CD14-positive monocyte (primary cell): ENCODE results near the gene GLG1. TPM values are rescaled to one million over a fixed set of nuclear protein-coding genes. Genes with fewer than 3 reads are reported as not detected.

Experiments
- DNase-seq, 3 donors: peaks; one replicate each; pipeline ENCODE4 v3.0.0-alpha.2; 2011 to 2022
- H2AFZ ChIP-seq: 2 replicates; pipeline ENCODE4 v1.6.0; 2012; ENCODE audit warnings: mild to moderate bottlenecking, low read depth, low read length, inconsistent platforms; ENCODE audit not compliant: insufficient read depth, poor library complexity, severe bottlenecking
- H3K27ac ChIP-seq, 2 donors: 1 replicate in 1 of 2; 2 replicates in 1 of 2; pipeline ENCODE4 v1.5.1; 2012 to 2013; ENCODE audit warnings: low read length in 2 of 2, control low read depth in 1 of 2, inconsistent platforms in 1 of 2, low read depth in 1 of 2, mild to moderate bottlenecking in 1 of 2
- H3K27me3 ChIP-seq, 2 donors: one replicate each; pipeline versions ENCODE4 v1.6.0 to v1.6.1; 2011 to 2013; ENCODE audit warnings: low read length in 2 of 2; ENCODE audit not compliant: control insufficient read depth in 2 of 2, insufficient read depth in 2 of 2
- H3K36me3 ChIP-seq, 2 donors: replicated peaks in 1 of 2; 1 replicate in 1 of 2; 2 replicates in 1 of 2; pipeline versions ENCODE4 v1.5.1 to v1.6.1; 2012 to 2013; ENCODE audit warnings: low read length in 2 of 2, control low read depth in 1 of 2, inconsistent platforms in 1 of 2, mild to moderate bottlenecking in 1 of 2; ENCODE audit not compliant: insufficient read depth in 2 of 2, control insufficient read depth in 1 of 2
- H3K4me1 ChIP-seq, 2 donors: 1 replicate in 1 of 2; 2 replicates in 1 of 2; pipeline versions ENCODE4 v1.5.1 to v1.6.1; 2012 to 2013; ENCODE audit warnings: low read length in 2 of 2, control low read depth in 1 of 2, inconsistent platforms in 1 of 2, mild to moderate bottlenecking in 1 of 2, moderate library complexity in 1 of 2; ENCODE audit not compliant: insufficient read depth in 2 of 2, control insufficient read depth in 1 of 2
- H3K4me2 ChIP-seq: replicated peaks from 2 replicates; pipeline ENCODE3; 2012; ENCODE audit warnings: low read length, moderate library complexity, mild to moderate bottlenecking; ENCODE audit not compliant: poor library complexity, severe bottlenecking; ENCODE audit errors: extremely low read depth
- H3K4me3 ChIP-seq, 3 experiments: fragments of 200-600 bp in 1 of 3; sonication (generic) in 1 of 3; replicated peaks in 1 of 3; 1 replicate in 2 of 3; 2 replicates in 1 of 3; pipeline ENCODE4 v1.5.1; 2011 to 2013; ENCODE audit warnings: low read length in 3 of 3, mild to moderate bottlenecking in 3 of 3, control low read depth in 2 of 3, low read depth in 2 of 3, inconsistent platforms in 1 of 3, moderate library complexity in 1 of 3
- H3K79me2 ChIP-seq: 2 replicates; pipeline ENCODE4 v1.6.0; 2012; ENCODE audit warnings: mild to moderate bottlenecking, control low read depth, inconsistent platforms, low read length, moderate library complexity; ENCODE audit not compliant: insufficient read depth
- H3K9ac ChIP-seq: 2 replicates; pipeline ENCODE4 v1.6.0; 2017; ENCODE audit warnings: low read length, mild to moderate bottlenecking; ENCODE audit not compliant: insufficient read depth, poor library complexity, severe bottlenecking
- H3K9me3 ChIP-seq, 2 donors: replicated peaks in 1 of 2; 1 replicate in 1 of 2; 2 replicates in 1 of 2; pipeline versions ENCODE4 v1.5.1 to v1.6.1; 2012 to 2013; ENCODE audit warnings: low read length in 2 of 2, control low read depth in 1 of 2; ENCODE audit not compliant: control insufficient read depth in 1 of 2, insufficient read depth in 1 of 2
- H4K20me1 ChIP-seq: 2 replicates; pipeline ENCODE4 v1.6.0; 2012; ENCODE audit warnings: mild to moderate bottlenecking, low read length, control low read depth, moderate library complexity; ENCODE audit not compliant: insufficient read depth
- H3K27ac Mint-ChIP-seq, 7 donors: one replicate each; pipeline ENCODE4 v1.8.0; 2020; ENCODE audit warnings: mild to moderate bottlenecking in 7 of 7, mixed read lengths in 7 of 7, moderate library complexity in 6 of 7, inconsistent platforms in 2 of 7
- H3K27me3 Mint-ChIP-seq, 3 donors: one replicate each; pipeline ENCODE4 v1.8.0; 2021 to 2022; ENCODE audit warnings: low read depth in 3 of 3, mild to moderate bottlenecking in 3 of 3, mixed read lengths in 3 of 3, moderate library complexity in 3 of 3, inconsistent platforms in 1 of 3
- H3K36me3 Mint-ChIP-seq, 2 donors: one replicate each; pipeline ENCODE4 v1.8.0; 2020; ENCODE audit warnings: mixed read lengths in 2 of 2, inconsistent platforms in 1 of 2, mild to moderate bottlenecking in 1 of 2
- H3K4me1 Mint-ChIP-seq: one replicate; pipeline ENCODE4 v1.8.0; 2020; ENCODE audit warnings: mild to moderate bottlenecking, mixed read lengths
- H3K4me3 Mint-ChIP-seq, 2 donors: one replicate each; pipeline ENCODE4 v1.8.0; 2020; ENCODE audit warnings: mild to moderate bottlenecking in 2 of 2, mixed read lengths in 2 of 2, moderate library complexity in 1 of 2
- H3K9me3 Mint-ChIP-seq, 7 donors: one replicate each; pipeline ENCODE4 v1.8.0; 2020 to 2022; ENCODE audit warnings: mixed read lengths in 7 of 7, mild to moderate bottlenecking in 6 of 7, moderate library complexity in 6 of 7, inconsistent platforms in 2 of 7
- CTCF ChIP-seq: fragments of 200-600 bp; IDR thresholded peaks from one replicate; pipeline ENCODE4 v1.8.0; 2022; ENCODE audit warnings: antibody characterized with exemption, mild to moderate bottlenecking
- WGBS: methylation state at CpG from one replicate; pipeline ENCODE4 v1.1.5; 2013; ENCODE audit warnings: missing lambda C conversion rate; ENCODE audit not compliant: insufficient coverage; 5-methylcytosine and 5-hydroxymethylcytosine counted together
- intact Hi-C, 2 donors: fragments of 100-400 bp; cut with micrococcal nuclease; formaldehyde crosslinking; loops; one replicate each; pipeline versions ENCODE4 v1.15.0 to v1.15.1; 2023
- polyA plus RNA-seq, 3 donors: library from polyadenylated mRNA; depleted of rRNA in 1 of 3; unstranded in 2 of 3; stranded (reverse) in 1 of 3; fragments of 300-500 nt in 2 of 3; fragments of >200 nt in 1 of 3; fragmentation: Illumina TruSeq in 2 of 3; gene quantifications; 1 replicate in 2 of 3; 2 replicates in 1 of 3; pipeline ENCODE4 v1.2.3, GENCODE V29; 2012 to 2021

Gene GLG1
- polyA plus RNA-seq, 3 donors: 40.3 to 69.1 (median 51.1) TPM

GRCh38 chr16:74568961-74569631 lies 37.8 kb downstream of the GLG1 start:
- Histone ChIP-seq H2AFZ (no peak overlapping the region), H4K20me1 (peaks cover 81% of the 10 kb centered on the region), H3K79me2 (peaks cover 99% of the 10 kb centered on the region), H3K27me3 (no peaks in the 10 kb centered on the region), H3K36me3 (no peaks in the 10 kb centered on the region), H3K9ac (no peak overlapping the region), H3K27ac (no peak overlapping the region), H3K4me2 (no peak overlapping the region), H3K9me3 (no peaks in the 10 kb centered on the region), H3K4me3 (no peak overlapping the region), H3K4me1 (peaks cover 10 to 24% of the 10 kb centered on the region in 2 donors)
- Mint-ChIP-seq H3K27me3 (no peaks in the 10 kb centered on the region), H3K9me3 (no peaks in the 10 kb centered on the region), H3K36me3 (peaks cover 3% of the 10 kb centered on the region in 2 donors), H3K4me1 (peaks cover 34% of the 10 kb centered on the region), H3K27ac (no peak overlapping the region), H3K4me3 (no peak overlapping the region)
- WGBS: 100% methylated on average over 1 of the region's 5 CpGs
- no peak for DNase-seq
- no peak for TF ChIP-seq CTCF
- intact Hi-C loops: no loop called here

GRCh38 chr16:74567901-74568300 lies 39.0 kb downstream of the GLG1 start:
- no peak overlapping the region for H3K27ac ChIP-seq
- H3K4me3 Mint-ChIP-seq: no peak overlapping the region
- peaks cover 78% of the 10 kb centered on the region for H4K20me1 ChIP-seq
- 92% methylated on average over 1 of the region's 2 CpGs for WGBS
- H3K27me3 Mint-ChIP-seq: no peaks in the 10 kb centered on the region
- H3K27me3 ChIP-seq: no peaks in the 10 kb centered on the region
- H3K36me3 Mint-ChIP-seq: peaks cover 3% of the 10 kb centered on the region in 2 donors
- no peaks in the 10 kb centered on the region for H3K36me3 ChIP-seq
- no peak for TF ChIP-seq CTCF
- peaks cover 93% of the 10 kb centered on the region for H3K79me2 ChIP-seq
- no peak overlapping the region for H3K9ac ChIP-seq
- no peak overlapping the region for H3K4me3 ChIP-seq
- no peak overlapping the region for H3K4me2 ChIP-seq
- intact Hi-C loops: no loop called here
- H2AFZ ChIP-seq: no peak overlapping the region
- H3K4me1 ChIP-seq: peaks cover 18 to 27% of the 10 kb centered on the region in 2 donors
- no peak for DNase-seq
- no peaks in the 10 kb centered on the region for H3K9me3 ChIP-seq
- no peaks in the 10 kb centered on the region for H3K9me3 Mint-ChIP-seq
- peaks cover 39% of the 10 kb centered on the region for H3K4me1 Mint-ChIP-seq
- H3K27ac Mint-ChIP-seq: peak overlapping the region in 1 of 7 donors; percentile 46
